HCT116 (cell line): ENCODE measurements around the gene BMP8B.

Experiments
- EGR1 ChIP-seq: IDR thresholded peaks from 2 replicates; pipeline ENCODE4 v1.6.1; 2012; ENCODE audit warnings: low read depth
- POLR2AphosphoS5 ChIP-seq: IDR thresholded peaks from 2 replicates; pipeline ENCODE4 v1.6.1; 2011; ENCODE audit warnings: mild to moderate bottlenecking, low read depth, low read length, moderate library complexity
- SIN3A ChIP-seq: IDR thresholded peaks from 2 replicates; pipeline ENCODE4 v1.6.1; 2012; ENCODE audit warnings: low read depth
- TF ChIP-seq, protein P1 (sequence below), 3 experiments: fragments of 200-600 bp in 1 of 3; sonication (generic) in 1 of 3; IDR thresholded peaks in 2 of 3; conservative IDR thresholded peaks in 1 of 3; 2 replicates each; pipeline ENCODE4 v1.5.1; 2012 to 2017; ENCODE audit warnings: low read depth in 2 of 3, low read length in 2 of 3, antibody characterized with exemption in 1 of 3, borderline replicate concordance in 1 of 3, control low read depth in 1 of 3, mild to moderate bottlenecking in 1 of 3, mixed read lengths in 1 of 3, mixed run types in 1 of 3, moderate library complexity in 1 of 3; ENCODE audit not compliant: insufficient read depth in 1 of 3

DNA sequence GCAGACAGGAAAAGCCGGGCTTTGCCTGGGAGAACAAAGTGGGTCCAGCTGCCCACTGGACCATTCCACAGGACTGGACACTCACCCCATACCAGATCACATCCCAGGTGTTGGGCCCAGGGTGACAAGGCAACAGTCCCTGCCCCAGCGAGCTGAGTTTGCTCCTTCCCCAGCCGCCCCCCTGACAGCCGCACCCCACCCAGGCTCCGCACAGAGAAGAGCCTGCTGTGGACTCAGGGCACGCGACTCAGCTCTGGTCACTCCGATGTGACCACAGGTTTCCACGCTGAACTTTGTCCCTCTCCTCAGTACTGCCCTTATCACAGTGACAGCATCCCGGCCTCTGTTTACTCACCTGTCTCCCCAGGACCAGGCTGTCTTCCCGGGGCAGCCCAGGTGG, 1.2 kb downstream of the BMP8B start:
- TF ChIP-seq, protein P1, sequence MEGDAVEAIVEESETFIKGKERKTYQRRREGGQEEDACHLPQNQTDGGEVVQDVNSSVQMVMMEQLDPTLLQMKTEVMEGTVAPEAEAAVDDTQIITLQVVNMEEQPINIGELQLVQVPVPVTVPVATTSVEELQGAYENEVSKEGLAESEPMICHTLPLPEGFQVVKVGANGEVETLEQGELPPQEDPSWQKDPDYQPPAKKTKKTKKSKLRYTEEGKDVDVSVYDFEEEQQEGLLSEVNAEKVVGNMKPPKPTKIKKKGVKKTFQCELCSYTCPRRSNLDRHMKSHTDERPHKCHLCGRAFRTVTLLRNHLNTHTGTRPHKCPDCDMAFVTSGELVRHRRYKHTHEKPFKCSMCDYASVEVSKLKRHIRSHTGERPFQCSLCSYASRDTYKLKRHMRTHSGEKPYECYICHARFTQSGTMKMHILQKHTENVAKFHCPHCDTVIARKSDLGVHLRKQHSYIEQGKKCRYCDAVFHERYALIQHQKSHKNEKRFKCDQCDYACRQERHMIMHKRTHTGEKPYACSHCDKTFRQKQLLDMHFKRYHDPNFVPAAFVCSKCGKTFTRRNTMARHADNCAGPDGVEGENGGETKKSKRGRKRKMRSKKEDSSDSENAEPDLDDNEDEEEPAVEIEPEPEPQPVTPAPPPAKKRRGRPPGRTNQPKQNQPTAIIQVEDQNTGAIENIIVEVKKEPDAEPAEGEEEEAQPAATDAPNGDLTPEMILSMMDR (IDR thresholded peaks at IDR 0.05 in 2 of 3, conservative IDR thresholded peaks at IDR 0.05 in 1 of 3; ENCODE audit: borderline replicate concordance in 1 of 3, insufficient read depth in 1 of 3, low read depth in 2 of 3, low read length in 2 of 3), result no peak
- TF ChIP-seq EGR1, result no peak
- no peak for TF ChIP-seq POLR2AphosphoS5
- TF ChIP-seq SIN3A, result no peak
